ENCODE results near the gene IGFBP7.

Gene IGFBP7

GRCh38 chr4:57094832-57095223 is 15.4 kb downstream of the IGFBP7 start:
- DNase-seq: no peak

GRCh38 chr4:57093845-57094831 is 16.0 kb downstream of the IGFBP7 start:
- DNase-seq: no peak

DNA sequence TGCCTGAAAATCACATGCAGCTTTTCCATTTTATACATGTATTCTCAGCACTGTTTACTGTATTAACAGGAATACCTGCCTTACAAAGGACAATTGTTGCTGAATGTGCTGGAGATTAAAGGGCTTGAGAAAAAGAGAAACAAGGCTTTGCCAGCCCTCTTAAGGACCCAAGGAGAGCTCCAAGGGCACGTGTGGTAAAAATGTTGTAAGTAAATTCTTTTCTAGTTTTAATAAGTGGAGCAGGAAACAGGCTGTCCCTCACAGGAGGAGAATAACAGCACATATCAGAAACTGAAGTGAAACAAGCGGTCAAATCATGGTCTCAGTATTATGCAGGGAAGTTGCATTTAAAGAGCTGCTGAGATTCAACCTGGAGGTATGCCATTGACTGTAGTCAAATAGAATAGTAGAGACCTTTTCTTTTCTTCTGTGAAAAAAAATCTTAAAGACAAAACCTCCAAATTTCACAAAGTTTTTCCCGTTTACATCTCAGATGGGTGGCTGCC is 18.5 kb downstream of the IGFBP7 start:
- DNase-seq: no peak

GRCh38 chr4:57090079-57090478 is 20.1 kb downstream of the IGFBP7 start:
- no peak for DNase-seq

GRCh38 chr4:57089549-57089948 is 20.6 kb downstream of the IGFBP7 start:
- DNase-seq: no peak

GRCh38 chr4:57086031-57086723 is 24.0 kb downstream of the IGFBP7 start:
- DNase-seq: no peak

DNA sequence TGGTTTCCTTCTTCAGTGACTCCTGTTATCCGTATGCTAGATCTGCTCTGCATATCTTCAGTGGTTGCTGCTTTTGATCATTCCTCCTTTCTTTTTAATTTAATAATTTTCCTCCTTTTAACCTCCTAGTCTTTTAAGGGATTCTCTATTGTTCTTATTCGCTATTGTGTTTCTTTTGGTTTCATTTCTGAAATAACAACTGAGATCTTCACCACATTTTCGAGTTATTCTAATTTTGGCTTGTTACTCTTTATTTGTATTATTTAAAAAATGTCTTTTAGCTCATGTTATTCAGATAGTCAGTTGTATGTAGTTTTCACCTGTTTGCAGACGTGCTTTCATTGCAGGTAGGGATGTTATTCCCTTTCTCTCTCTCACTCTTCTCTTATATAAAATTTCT is 24.9 kb downstream of the IGFBP7 start:
- no peak for DNase-seq

- DNase-seq: no peak
These were observed 25.8 kb downstream of the IGFBP7 start for GRCh38 chr4:57084360-57084759.

DNA sequence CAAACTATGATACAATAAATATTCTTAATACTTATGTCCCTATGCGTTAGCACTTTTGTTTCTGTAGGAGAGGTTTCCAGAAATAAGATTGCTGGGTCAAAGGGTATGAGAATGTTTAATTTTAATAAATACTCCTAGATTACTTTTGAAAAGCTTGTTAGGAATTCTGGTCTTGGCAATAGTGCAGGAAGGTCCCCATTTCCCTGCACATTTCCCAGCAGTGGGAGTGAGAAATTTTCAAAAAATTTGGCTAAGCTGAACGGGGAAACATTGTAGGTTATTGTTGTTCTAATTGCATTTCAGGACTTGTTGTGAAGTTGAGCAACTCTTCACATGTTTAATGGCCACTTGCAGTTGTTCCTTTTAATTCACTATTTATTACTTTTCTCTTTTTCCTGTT is 27.1 kb downstream of the IGFBP7 start:
- no peak for DNase-seq

DNA sequence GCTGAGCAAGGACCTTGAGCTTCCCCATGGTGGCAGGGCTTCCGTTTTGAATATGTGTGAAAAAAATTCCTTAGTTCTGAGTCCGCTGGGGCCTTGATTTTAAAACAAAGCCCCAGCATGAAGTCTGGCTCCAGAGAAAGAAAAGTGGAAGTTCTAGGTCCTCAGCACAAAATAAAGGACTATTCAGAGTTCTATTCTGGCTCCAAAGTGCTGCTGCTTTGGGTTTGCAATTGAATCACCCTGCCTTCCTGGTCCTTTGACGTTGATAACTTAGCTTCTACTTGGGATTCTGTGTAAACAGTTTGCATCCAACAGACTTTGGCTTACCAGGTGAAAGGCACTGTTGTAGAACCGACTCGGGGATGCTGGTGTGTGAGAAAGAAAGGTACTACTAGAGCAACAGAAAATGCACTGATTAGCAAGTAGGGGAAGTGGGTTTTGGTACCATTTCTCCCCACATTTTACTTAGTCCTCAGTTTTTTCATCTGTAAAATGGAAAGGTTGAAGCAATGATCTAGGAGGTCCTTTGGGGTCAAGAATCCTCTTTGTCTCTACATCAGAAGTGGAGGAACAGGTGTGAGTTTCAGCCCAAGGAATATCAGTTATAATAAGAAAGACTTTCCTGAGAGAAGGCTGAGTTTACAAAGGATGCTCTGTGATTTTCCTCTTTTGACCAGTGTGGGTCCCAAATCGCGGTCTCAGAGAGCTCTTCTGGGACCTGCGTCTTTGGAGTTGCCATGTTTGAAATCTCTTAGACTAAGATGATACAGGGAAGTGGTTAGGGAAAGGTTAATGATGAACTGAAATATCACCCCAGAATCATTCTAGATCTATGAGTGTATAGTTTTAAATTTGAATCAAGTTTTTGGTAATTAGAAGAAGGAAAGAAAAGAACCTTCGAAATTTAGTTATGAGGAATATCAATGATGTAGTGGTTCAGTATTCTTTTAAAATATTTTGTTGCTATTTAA is 28.2 kb downstream of the IGFBP7 start:
- DNase-seq: no peak

DNA sequence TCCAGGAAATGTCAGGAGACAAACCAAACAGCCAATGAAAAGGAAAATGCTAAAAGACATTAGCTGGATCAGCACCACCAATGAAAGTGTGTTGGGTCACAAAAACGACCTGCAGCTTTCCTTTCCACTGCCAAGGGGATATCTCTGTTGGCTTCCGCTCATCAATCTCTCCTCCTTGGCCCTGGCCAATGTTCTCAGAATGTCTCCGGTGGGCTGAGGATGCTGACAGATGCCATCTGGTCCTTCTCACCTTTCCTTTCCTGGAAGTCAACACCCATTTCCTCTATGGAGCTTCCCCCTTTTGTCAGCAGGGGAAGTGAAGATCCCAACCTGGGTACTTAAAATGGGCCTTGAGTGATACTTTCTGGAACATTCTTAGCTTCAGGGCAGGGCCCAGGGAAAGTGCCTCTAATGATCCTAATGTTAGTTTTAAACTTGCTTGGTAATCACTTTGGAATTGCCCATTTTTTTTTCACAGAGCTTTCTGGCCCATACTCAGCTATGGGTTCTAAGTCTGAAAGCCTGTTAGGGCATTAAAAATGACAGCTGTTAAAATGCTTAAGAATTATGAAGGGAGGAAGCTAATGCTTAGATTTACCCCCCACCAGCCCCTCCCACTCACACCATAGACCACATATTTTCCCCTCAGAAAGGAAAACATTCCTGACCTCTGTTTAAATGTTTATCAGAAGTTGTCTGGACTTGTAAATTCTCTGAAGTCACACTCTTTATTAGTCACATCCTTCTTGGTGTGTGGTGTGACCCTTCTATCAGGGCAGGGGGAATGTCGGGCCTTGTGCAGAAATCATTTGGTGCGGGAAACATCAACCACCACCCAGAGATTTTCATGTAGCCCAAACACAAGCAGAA is 29.2 kb downstream of the IGFBP7 start:
- DNase-seq: no peak

- no peak for DNase-seq
These were observed 31.3 kb downstream of the IGFBP7 start for GRCh38 chr4:57078685-57079521.

- DNase-seq: no peak
These were observed 32.4 kb downstream of the IGFBP7 start for GRCh38 chr4:57077550-57078343.

DNA sequence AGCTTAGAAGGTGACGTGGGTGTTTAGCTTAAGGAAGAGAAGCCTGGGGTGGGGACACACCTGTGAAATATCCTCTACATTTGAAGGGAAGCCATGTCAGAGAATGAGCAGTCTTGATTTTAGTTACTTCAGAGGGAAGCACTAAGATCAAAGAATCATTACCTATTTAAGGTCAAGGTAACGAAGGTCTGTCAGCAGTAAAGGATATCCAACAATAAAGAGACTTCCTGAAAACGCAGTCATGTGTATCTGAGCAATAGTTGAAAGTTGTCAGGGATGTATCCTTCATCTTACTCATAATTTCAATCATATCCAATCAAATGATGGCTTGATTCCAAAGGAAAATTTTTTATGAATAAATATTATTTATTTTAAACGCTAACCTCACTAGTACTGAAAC is 33.5 kb downstream of the IGFBP7 start:
- no peak for DNase-seq

GRCh38 chr4:57075367-57075766 is 34.8 kb downstream of the IGFBP7 start:
- DNase-seq: no peak

DNA sequence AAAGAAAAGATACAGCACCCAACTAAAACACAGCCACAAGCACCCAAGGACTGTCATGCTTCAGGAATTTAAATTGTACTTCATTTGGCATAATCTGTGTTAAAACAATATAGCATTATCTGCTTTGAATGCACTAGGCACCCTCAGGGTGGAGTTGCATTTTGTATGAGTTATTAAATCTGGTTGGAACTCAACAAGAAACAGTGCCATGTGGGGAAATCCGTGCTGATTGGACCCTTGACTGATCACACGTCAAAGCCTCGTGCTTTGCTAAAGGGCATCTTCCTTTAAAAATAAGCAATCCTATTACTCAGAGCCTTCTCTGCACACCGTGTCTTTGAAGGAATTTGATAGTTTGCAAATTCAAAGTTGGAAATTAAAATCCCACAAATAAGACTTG is 35.4 kb downstream of the IGFBP7 start:
- DNase-seq: no peak

DNA sequence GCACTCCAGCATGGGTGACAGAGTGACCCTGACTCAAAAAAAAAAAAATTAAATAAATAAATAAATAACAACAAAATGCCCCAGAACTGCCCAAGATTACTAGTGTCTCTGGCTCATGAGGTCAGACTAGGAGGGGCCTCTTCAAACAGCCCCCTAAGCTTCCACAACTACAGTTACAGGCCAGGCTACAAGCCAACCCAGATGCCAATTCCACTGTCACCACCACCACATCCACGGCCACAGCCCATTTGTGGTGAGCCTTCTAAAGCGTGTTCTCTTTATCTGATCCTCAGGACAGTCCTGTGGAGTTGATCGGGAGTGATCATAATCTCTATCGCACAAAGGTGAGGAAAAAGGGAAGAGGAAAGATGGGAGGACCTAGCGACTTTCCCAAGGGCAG is 36.6 kb downstream of the IGFBP7 start:
- no peak for DNase-seq

GRCh38 chr4:57071326-57071725 is 38.9 kb downstream of the IGFBP7 start:
- DNase-seq: no peak

- DNase-seq: no peak
These were observed 39.7 kb downstream of the IGFBP7 start for GRCh38 chr4:57070461-57070860.
